Activated T-cell treated with anti-CD3 and anti-CD28 coated beads for 24 hours (primary cell): ENCODE data around the gene MT1A.
"Not testable (repeated sequence)": the region's sequence is repeated elsewhere in the genome, so short reads cannot be mapped to it uniquely, and the experiment has no call there.

ENCODE experiments used
- DNase-seq: peaks from one replicate; pipeline ENCODE4 v3.0.0-alpha.2; 2020; ENCODE audit warnings: low read depth

Gene MT1A

GRCh38 chr16:56610609-56611111 lies 27.8 kb upstream of the MT1A start:
- DNase-seq: no peak

GRCh38 chr16:56611281-56611833 lies 27.1 kb upstream of the MT1A start:
- DNase-seq: no peak

GRCh38 chr16:56613706-56614105 lies 24.8 kb upstream of the MT1A start:
- no peak for DNase-seq

GRCh38 chr16:56614549-56614991 lies 23.9 kb upstream of the MT1A start:
- DNase-seq: no peak

GRCh38 chr16:56615353-56615752 lies 23.1 kb upstream of the MT1A start:
- no peak for DNase-seq

GRCh38 chr16:56616608-56617211 lies 21.8 kb upstream of the MT1A start:
- no peak for DNase-seq

GRCh38 chr16:56617212-56618085 lies 21.0 kb upstream of the MT1A start:
- peak; percentile 54 for DNase-seq

GRCh38 chr16:56618138-56618537 lies 20.3 kb upstream of the MT1A start:
- no peak for DNase-seq

- DNase-seq: no peak
These were observed 18.0 kb upstream of the MT1A start for GRCh38 chr16:56620339-56620897.

GRCh38 chr16:56621665-56622445 lies 16.6 kb upstream of the MT1A start:
- DNase-seq: not testable (repeated sequence)

- not testable (repeated sequence) for DNase-seq
These were observed 15.3 kb upstream of the MT1A start for GRCh38 chr16:56623184-56623583.

- DNase-seq: no peak
These were observed 14.8 kb upstream of the MT1A start for GRCh38 chr16:56623637-56624036.

- peak; percentile 70 for DNase-seq
These were observed 13.1 kb upstream of the MT1A start, which contains the start of gene MT1E for GRCh38 chr16:56625140-56625942. Gene MT1E (plus strand): TSS chr16:56625781. CDS start chr16:56625852, 71 bp downstream.

- no peak for DNase-seq
These were observed 12.4 kb upstream of the MT1A start for GRCh38 chr16:56625943-56626654.

- DNase-seq: no peak
These were observed 11.8 kb upstream of the MT1A start for GRCh38 chr16:56626685-56627084.

GRCh38 chr16:56628486-56629350 lies 9.7 kb upstream of the MT1A start:
- no peak for DNase-seq

- DNase-seq: no peak
These were observed 8.9 kb upstream of the MT1A start for GRCh38 chr16:56629531-56629930.

GRCh38 chr16:56630134-56630533 lies 8.3 kb upstream of the MT1A start:
- DNase-seq: no peak

- no peak for DNase-seq
These were observed 7.3 kb upstream of the MT1A start for GRCh38 chr16:56631197-56631596.
